Measurements from ENCODE around the gene TNNC2.

The TNNC2 gene

DNA sequence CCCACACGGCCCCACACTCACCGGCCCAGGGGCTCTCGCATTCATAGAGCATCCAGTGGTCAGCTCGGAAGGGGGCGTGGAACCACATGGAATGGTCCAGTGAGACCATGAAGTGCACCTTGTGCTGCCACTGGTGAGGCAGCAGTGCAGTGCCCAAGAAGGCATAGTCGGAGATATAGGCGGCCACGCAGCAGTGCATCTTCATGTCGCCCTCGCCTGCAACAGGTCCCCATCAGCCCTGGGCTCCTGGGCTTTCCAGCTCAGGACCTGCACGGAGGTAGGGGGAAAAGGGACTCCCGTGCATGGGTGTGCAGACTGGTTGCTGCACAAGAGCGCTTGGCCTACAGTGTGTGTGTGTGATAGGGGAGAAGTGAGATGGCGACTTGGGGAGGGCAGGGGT is 16.4 kb upstream of the TNNC2 start:
- TF ChIP-seq, protein P1, sequence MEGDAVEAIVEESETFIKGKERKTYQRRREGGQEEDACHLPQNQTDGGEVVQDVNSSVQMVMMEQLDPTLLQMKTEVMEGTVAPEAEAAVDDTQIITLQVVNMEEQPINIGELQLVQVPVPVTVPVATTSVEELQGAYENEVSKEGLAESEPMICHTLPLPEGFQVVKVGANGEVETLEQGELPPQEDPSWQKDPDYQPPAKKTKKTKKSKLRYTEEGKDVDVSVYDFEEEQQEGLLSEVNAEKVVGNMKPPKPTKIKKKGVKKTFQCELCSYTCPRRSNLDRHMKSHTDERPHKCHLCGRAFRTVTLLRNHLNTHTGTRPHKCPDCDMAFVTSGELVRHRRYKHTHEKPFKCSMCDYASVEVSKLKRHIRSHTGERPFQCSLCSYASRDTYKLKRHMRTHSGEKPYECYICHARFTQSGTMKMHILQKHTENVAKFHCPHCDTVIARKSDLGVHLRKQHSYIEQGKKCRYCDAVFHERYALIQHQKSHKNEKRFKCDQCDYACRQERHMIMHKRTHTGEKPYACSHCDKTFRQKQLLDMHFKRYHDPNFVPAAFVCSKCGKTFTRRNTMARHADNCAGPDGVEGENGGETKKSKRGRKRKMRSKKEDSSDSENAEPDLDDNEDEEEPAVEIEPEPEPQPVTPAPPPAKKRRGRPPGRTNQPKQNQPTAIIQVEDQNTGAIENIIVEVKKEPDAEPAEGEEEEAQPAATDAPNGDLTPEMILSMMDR (IDR thresholded peaks at IDR 0.05): no peak

DNA sequence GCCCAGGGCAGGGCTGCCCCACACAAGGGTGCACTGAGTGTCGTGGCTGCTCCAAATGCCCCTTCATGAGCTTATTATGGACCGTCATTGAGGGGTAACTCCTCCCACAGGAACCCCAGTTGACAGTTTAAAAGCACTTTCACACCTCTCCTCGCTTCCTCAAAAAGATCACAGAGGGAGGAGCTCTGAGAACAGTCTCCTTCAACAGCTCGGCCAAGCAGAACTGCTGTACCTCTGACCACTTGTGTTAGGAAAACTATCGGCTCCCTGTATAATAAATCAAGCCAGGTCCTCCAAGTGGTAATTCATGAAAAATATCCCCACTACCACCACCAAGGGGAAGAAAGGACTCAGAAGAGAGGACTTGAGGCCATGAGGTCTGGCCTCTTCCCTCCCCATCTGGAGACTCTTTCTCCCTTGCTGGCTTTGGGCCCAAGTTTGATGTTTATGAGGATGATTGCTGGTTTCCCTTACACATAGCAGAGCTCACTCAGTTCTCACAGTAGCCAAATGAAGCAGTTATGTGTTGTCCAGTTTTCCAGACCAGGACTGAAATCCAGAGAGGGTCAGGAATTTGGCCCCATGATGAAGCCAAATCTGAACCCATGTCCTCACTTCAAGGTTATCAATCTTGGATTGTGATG is 15.2 kb upstream of the TNNC2 start:
- TF ChIP-seq, protein P1 (IDR thresholded peaks at IDR 0.05): no peak

DNA sequence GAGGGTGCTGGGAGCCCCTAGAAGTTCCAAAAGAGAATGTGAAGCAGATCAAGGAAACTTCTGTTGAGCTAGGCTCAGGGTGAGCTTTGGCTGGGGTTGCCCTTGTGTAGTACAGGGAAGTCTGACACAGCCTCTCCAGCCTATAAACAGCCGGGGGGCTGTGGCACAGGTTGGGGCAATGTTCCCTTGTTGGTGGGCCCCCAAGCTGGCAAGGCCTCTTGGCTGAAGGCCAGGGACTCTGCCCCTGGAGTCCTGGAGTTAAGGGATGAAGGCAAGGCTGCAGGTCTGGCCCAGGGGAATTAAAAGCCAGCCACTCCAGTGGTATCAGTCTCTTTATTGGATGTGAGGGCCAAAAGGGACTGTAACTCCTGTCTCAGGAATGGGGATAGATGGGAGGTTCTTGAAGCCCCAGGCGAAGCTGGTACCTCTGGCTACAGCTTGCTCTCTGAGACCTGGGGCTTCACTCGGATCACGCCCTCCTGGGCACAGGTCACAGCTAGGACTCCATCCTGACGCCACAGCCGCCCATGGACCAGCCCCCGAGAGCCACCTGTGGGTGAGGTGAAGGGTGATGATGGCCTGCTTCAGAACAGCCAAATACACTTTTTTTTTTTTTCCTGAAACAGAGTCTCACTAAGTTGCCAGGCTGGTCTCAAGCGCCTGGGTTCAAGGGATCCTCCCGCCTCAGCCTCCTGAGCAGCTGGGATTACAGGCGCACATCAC is 14.5 kb upstream of the TNNC2 start:
- TF ChIP-seq, protein P1 (IDR thresholded peaks at IDR 0.05): no peak

DNA sequence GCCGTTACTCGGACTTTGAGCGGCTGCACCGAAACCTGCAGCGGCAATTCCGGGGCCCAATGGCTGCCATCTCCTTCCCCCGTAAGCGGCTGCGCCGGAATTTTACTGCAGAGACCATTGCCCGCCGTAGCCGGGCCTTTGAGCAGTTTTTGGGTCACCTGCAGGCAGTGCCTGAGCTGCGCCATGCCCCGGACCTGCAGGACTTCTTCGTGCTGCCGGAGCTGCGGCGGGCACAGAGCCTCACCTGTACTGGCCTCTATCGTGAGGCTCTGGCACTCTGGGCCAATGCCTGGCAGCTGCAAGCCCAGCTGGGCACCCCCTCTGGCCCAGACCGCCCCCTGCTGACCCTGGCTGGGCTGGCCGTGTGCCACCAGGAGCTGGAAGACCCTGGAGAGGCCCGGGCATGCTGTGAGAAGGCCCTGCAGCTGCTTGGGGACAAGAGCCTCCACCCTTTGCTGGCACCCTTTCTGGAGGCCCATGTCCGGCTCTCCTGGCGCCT is 13.6 kb upstream of the TNNC2 start:
- TF ChIP-seq, protein P1 (IDR thresholded peaks at IDR 0.05): no peak

DNA sequence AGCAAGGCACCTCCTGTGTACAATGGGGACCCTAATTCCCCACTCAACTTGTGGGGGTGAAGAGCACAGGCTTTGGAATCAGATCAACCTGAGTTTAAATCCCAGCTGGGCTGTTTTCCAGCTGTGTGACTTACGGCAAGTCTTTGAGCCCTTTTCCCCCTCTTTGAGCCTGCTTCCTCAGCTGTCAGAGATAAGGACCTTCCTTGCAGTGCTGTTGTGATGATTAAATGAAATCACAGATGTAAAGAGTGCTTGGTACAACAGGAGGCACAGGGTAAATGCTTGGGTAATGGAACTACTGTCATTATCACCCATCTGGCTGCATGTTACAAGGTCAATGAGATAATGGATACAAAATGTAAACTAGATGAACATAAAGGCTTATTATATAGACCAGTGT is 9.7 kb upstream of the TNNC2 start:
- TF ChIP-seq, protein P1 (IDR thresholded peaks at IDR 0.05): no peak

DNA sequence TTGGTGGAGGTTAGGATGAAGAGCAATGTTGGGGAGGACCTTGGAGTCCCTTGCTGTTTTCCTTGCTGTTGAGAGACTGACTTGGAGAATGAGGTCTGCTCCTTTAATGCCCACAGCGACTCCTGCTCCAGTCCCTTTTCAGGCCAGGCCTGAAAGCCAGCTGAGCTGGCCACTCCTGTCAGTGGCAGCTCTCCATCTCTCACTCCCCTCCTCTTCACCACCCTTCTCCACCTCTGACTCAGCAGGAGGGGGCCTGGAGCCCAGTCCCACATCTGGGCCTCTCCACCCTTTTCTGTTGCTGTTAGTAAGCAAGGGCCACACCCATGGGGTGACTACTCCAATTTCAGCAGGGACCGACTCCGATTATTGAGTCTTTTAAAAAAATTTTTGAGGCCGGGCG is 8.7 kb upstream of the TNNC2 start:
- TF ChIP-seq, protein P1 (IDR thresholded peaks at IDR 0.05): no peak

DNA sequence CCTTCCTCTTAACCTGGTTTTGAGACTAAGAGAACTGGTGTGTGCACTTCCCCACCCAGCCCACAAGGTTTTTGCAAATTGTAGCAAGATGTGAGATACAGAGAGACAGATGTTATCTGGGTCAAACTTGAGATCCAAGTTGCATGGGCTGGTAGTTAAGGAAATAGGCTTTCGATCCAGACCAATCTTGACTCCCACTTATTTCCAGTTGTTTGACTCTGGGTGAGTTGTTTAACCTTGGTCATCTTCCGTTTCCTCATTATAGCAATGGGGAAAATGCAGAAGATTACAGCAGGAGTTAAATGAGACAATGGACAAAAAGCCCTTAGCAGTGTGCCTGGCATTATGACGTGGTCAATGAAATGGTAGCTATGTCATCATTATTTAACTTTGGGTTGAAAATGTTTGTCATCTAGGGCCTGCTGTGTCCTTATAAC is 8.2 kb upstream of the TNNC2 start:
- TF ChIP-seq, protein P1 (IDR thresholded peaks at IDR 0.05): no peak
